ENCODE results near the gene RC3H2. TPM values are rescaled to one million over a fixed set of nuclear protein-coding genes. Genes with fewer than 3 reads are reported as not detected.

Gene RC3H2
- total and polyA plus RNA-seq, 2 of the 13 experiments (the other 11 are each of a cell fraction or from before 2014, with no cell fraction given) = 21.0 to 36.4 TPM

- no peak for TF ChIP-seq NR2F1 (CRISPR knock-in tag; IDR thresholded peaks at IDR 0.05)
- peak; percentile 21; the same call in 1 of the 2 replicates for TF ChIP-seq RFXAP (CRISPR knock-in tag; IDR thresholded peaks at IDR 0.05; ENCODE audit: borderline replicate concordance)
- no peak; the same call in 1 of the 2 replicates for TF ChIP-seq ZNF547 (CRISPR knock-in tag; IDR thresholded peaks at IDR 0.05)
- no peak; the same call in 1 of the 2 replicates for TF ChIP-seq FOXA3 (CRISPR knock-in tag; IDR thresholded peaks at IDR 0.05)
- TF ChIP-seq, protein P1, sequence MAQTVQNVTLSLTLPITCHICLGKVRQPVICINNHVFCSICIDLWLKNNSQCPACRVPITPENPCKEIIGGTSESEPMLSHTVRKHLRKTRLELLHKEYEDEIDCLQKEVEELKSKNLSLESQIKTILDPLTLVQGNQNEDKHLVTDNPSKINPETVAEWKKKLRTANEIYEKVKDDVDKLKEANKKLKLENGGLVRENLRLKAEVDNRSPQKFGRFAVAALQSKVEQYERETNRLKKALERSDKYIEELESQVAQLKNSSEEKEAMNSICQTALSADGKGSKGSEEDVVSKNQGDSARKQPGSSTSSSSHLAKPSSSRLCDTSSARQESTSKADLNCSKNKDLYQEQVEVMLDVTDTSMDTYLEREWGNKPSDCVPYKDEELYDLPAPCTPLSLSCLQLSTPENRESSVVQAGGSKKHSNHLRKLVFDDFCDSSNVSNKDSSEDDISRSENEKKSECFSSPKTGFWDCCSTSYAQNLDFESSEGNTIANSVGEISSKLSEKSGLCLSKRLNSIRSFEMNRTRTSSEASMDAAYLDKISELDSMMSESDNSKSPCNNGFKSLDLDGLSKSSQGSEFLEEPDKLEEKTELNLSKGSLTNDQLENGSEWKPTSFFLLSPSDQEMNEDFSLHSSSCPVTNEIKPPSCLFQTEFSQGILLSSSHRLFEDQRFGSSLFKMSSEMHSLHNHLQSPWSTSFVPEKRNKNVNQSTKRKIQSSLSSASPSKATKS (CRISPR knock-in tag; IDR thresholded peaks at IDR 0.05) = peak; percentile 63; the same call in 1 of the 2 replicates
- TF ChIP-seq HNF4G (IDR thresholded peaks at IDR 0.05; ENCODE audit: borderline replicate concordance, low read depth, low read length) = no peak
- no peak for TF ChIP-seq HNF4G (CRISPR knock-in tag; IDR thresholded peaks at IDR 0.05; ENCODE audit: borderline replicate concordance, low read depth)
- no peak for TF ChIP-seq TCF7L2 (IDR thresholded peaks at IDR 0.05; ENCODE audit: low read depth, low read length)
- no peak for TF ChIP-seq ZBTB39 (CRISPR knock-in tag; IDR thresholded peaks at IDR 0.05)
- TF ChIP-seq THRA (CRISPR knock-in tag; IDR thresholded peaks at IDR 0.05; ENCODE audit: borderline replicate concordance) = 0 out of 2 replicates have a peak, but pooled peaks have one; percentile 13
- no peak for TF ChIP-seq KAT7 (CRISPR knock-in tag; IDR thresholded peaks at IDR 0.05; ENCODE audit: borderline replicate concordance)
- 0 out of 2 replicates have a peak, but pooled peaks have one; percentile 8 for TF ChIP-seq ZNF441 (CRISPR knock-in tag; IDR thresholded peaks at IDR 0.05; ENCODE audit: borderline replicate concordance)
- no peak for TF ChIP-seq ZNF17 (CRISPR knock-in tag; IDR thresholded peaks at IDR 0.05)
- TF ChIP-seq, protein P2, sequence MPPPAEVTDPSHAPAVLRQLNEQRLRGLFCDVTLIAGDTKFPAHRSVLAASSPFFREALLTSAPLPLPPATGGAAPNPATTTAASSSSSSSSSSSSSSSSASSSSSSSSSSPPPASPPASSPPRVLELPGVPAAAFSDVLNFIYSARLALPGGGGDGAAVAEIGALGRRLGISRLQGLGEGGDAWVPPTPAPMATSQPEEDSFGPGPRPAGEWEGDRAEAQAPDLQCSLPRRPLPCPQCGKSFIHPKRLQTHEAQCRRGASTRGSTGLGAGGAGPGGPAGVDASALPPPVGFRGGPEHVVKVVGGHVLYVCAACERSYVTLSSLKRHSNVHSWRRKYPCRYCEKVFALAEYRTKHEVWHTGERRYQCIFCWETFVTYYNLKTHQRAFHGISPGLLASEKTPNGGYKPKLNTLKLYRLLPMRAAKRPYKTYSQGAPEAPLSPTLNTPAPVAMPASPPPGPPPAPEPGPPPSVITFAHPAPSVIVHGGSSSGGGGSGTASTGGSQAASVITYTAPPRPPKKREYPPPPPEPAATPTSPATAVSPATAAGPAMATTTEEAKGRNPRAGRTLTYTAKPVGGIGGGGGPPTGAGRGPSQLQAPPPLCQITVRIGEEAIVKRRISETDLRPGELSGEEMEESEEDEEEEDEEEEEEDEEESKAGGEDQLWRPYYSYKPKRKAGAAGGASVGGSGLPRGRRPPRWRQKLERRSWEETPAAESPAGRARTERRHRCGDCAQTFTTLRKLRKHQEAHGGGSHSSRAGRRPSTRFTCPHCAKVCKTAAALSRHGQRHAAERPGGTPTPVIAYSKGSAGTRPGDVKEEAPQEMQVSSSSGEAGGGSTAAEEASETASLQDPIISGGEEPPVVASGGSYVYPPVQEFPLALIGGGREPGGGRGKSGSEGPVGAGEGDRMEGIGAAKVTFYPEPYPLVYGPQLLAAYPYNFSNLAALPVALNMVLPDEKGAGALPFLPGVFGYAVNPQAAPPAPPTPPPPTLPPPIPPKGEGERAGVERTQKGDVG (CRISPR knock-in tag; IDR thresholded peaks at IDR 0.05; ENCODE audit: borderline replicate concordance) = no peak
- TF ChIP-seq, protein P3, sequence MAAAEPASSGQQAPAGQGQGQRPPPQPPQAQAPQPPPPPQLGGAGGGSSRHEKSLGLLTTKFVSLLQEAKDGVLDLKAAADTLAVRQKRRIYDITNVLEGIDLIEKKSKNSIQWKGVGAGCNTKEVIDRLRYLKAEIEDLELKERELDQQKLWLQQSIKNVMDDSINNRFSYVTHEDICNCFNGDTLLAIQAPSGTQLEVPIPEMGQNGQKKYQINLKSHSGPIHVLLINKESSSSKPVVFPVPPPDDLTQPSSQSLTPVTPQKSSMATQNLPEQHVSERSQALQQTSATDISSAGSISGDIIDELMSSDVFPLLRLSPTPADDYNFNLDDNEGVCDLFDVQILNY (CRISPR knock-in tag; conservative IDR thresholded peaks at IDR 0.05) = no peak
- TF ChIP-seq SP1 (IDR thresholded peaks at IDR 0.05) = no peak
- TF ChIP-seq SP1 (CRISPR knock-in tag; IDR thresholded peaks at IDR 0.05) = no peak
- no peak for TF ChIP-seq ZNF24 (IDR thresholded peaks at IDR 0.05)
- no peak for TF ChIP-seq ZNF343 (CRISPR knock-in tag; IDR thresholded peaks at IDR 0.05)
These were observed 8.0 kb upstream of the RC3H2 start, which contains the start of gene ZBTB6 (continued) for GRCh38 chr9:122912964-122913673.
